NCI-H524 treated with DMSO at 0.1 percent for 48 hours (cell line): ENCODE results near the gene FHIP1B.

ENCODE experiments used
- DNase-seq: peaks from one replicate; lab custom pipeline; 2025; lab: John Stamatoyannopoulos, UW

FHIP1B gene

GRCh38 chr11:6199174-6199810 lies 35.1 kb downstream of the FHIP1B start, which contains the start of gene OR52W1:
OR52W1 (plus strand) TSS chr11:6199224; CDS start chr11:6199224, 0 bp downstream.
- no peak for DNase-seq

GRCh38 chr11:6197466-6198200 lies 36.8 kb downstream of the FHIP1B start:
- DNase-seq: no peak

GRCh38 chr11:6196396-6196795 lies 38.0 kb downstream of the FHIP1B start:
- DNase-seq: no peak

GRCh38 chr11:6194065-6194581 lies 40.3 kb downstream of the FHIP1B start:
- no peak for DNase-seq

GRCh38 chr11:6191742-6192141 lies 42.7 kb downstream of the FHIP1B start:
- DNase-seq: no peak

- DNase-seq: no peak
These were observed 59.0 kb downstream of the FHIP1B start for GRCh38 chr11:6175440-6175839.

GRCh38 chr11:6170226-6170625 lies 64.2 kb downstream of the FHIP1B start, which contains the start of gene OR52B2:
OR52B2 (minus strand) TSS chr11:6170326; CDS start chr11:6170326, 0 bp downstream.
- DNase-seq: no peak
